Liver (tissue), 9 donors: ENCODE results near the gene CFAP61. TPM values are rescaled to one million over a fixed set of nuclear protein-coding genes. Genes with fewer than 3 reads are reported as not detected.

Experiments used
- DNase-seq: peaks from one replicate; pipeline ENCODE4 v3.0.0-alpha.2; 2017; ENCODE audit warnings: low spot score
- H3K27ac ChIP-seq, 2 donors: one replicate each; pipeline ENCODE4 v1.7.0; 2013; ENCODE audit warnings: inconsistent platforms in 2 of 2, low read length in 2 of 2, control low read depth in 1 of 2, low read depth in 1 of 2, mild to moderate bottlenecking in 1 of 2
- H3K27me3 ChIP-seq, 4 donors: one replicate each; pipeline versions ENCODE4 v1.6.1 to v1.7.0; 2013; ENCODE audit warnings: low read length in 3 of 4, inconsistent platforms in 1 of 4, mild to moderate bottlenecking in 1 of 4, moderate library complexity in 1 of 4; ENCODE audit not compliant: control insufficient read depth in 4 of 4, insufficient read depth in 4 of 4
- H3K36me3 ChIP-seq, 4 donors: one replicate each; pipeline versions ENCODE4 v1.6.1 to v1.7.0; 2013; ENCODE audit warnings: low read length in 3 of 4, mild to moderate bottlenecking in 3 of 4, low read depth in 1 of 4, moderate library complexity in 1 of 4; ENCODE audit not compliant: control insufficient read depth in 4 of 4, insufficient read depth in 3 of 4
- H3K4me1 ChIP-seq, 4 donors: one replicate each; pipeline versions ENCODE4 v1.6.1 to v1.7.0; 2013; ENCODE audit warnings: low read length in 3 of 4, mild to moderate bottlenecking in 3 of 4, moderate library complexity in 1 of 4; ENCODE audit not compliant: control insufficient read depth in 4 of 4, insufficient read depth in 4 of 4
- H3K4me3 ChIP-seq, 3 donors: one replicate each; pipeline versions ENCODE4 v1.6.1 to v1.7.0; 2013; ENCODE audit warnings: low read length in 3 of 3, control low read depth in 1 of 3, low read depth in 1 of 3, mild to moderate bottlenecking in 1 of 3
- H3K9ac ChIP-seq, 2 donors: one replicate each; pipeline ENCODE4 v1.7.0; 2013; ENCODE audit warnings: low read length in 2 of 2, mild to moderate bottlenecking in 2 of 2, moderate library complexity in 2 of 2, control low read depth in 1 of 2, low read depth in 1 of 2
- H3K9me3 ChIP-seq, 4 donors: one replicate each; pipeline versions ENCODE4 v1.6.1 to v1.7.0; 2013; ENCODE audit warnings: low read length in 3 of 4; ENCODE audit not compliant: control insufficient read depth in 4 of 4
- EGR1 ChIP-seq, 2 donors: IDR thresholded peaks; 2 replicates each; pipeline ENCODE4 v1.6.1; 2016 to 2018; ENCODE audit warnings: antibody characterized with exemption in 2 of 2, low read depth in 2 of 2
- FOXA1 ChIP-seq: IDR thresholded peaks from 2 replicates; pipeline ENCODE4 v1.6.1; 2016; ENCODE audit warnings: antibody characterized with exemption
- FOXA2 ChIP-seq: IDR thresholded peaks from 2 replicates; pipeline ENCODE4 v1.6.1; 2016; ENCODE audit warnings: antibody characterized with exemption
- GABPA ChIP-seq, 2 donors: IDR thresholded peaks in 1 of 2; conservative IDR thresholded peaks in 1 of 2; 2 replicates each; pipeline ENCODE4 v1.6.1; 2016; ENCODE audit warnings: antibody characterized with exemption in 2 of 2, mild to moderate bottlenecking in 1 of 2, moderate library complexity in 1 of 2
- HNF4G ChIP-seq: IDR thresholded peaks from 2 replicates; pipeline ENCODE4 v1.6.1; 2016; ENCODE audit warnings: antibody characterized with exemption
- JUND ChIP-seq, 2 donors: IDR thresholded peaks; 2 replicates each; pipeline ENCODE4 v1.6.1; 2016; ENCODE audit warnings: antibody characterized with exemption in 2 of 2
- NR2F2 ChIP-seq: IDR thresholded peaks from 2 replicates; pipeline ENCODE4 v1.6.1; 2016; ENCODE audit warnings: antibody characterized with exemption
- RAD21 ChIP-seq, 2 donors: IDR thresholded peaks; 2 replicates each; pipeline ENCODE4 v1.6.1; 2016; ENCODE audit warnings: antibody characterized with exemption in 2 of 2, mild to moderate bottlenecking in 2 of 2
- RXRA ChIP-seq, 2 donors: IDR thresholded peaks; 2 replicates each; pipeline ENCODE4 v1.6.1; 2017 to 2018; ENCODE audit warnings: antibody characterized with exemption in 2 of 2, mild to moderate bottlenecking in 1 of 2
- SP1 ChIP-seq: IDR thresholded peaks from 2 replicates; pipeline ENCODE4 v1.6.1; 2018; ENCODE audit warnings: antibody characterized with exemption, mild to moderate bottlenecking
- YY1 ChIP-seq: IDR thresholded peaks from 2 replicates; pipeline ENCODE4 v1.6.1; 2016; ENCODE audit warnings: antibody characterized with exemption, mild to moderate bottlenecking
- WGBS: extraction: QIAGEN DNeasy Blood & Tissue Kit; methylation state at CpG from one replicate; pipeline ENCODE4 v1.1.7; 2013; 5-methylcytosine and 5-hydroxymethylcytosine counted together
- polyA plus RNA-seq, 2 donors: library from polyadenylated mRNA; stranded (reverse) in 1 of 2; unstranded in 1 of 2; fragments of 200-250 nt in 1 of 2; fragments of >200 nt in 1 of 2; fragmentation: Nextera tagmentation in 1 of 2; extraction: Ambion mirVana in 1 of 2; gene quantifications; one replicate each; pipeline versions ENCODE4 v1.2.1 to v1.2.3, GENCODE V29; 2013 to 2015
- total RNA-seq, 2 donors: library from RNA; depleted of rRNA; stranded (reverse); fragments of >200 nt; gene quantifications; one replicate each; pipeline ENCODE4 v1.2.3, GENCODE V29; 2014
- TF ChIP-seq, protein P1 (sequence below): IDR thresholded peaks from 2 replicates; pipeline ENCODE4 v1.6.1; 2016; ENCODE audit warnings: antibody characterized with exemption, mild to moderate bottlenecking
- TF ChIP-seq, protein P2 (sequence below): fragments of 150-350 bp; IDR thresholded peaks from 2 replicates; pipeline ENCODE4 v1.5.1; 2017; ENCODE audit warnings: improper control_type of control experiment, low read depth, low read length; ENCODE audit not compliant: missing input control
- TF ChIP-seq, protein P3 (sequence below): IDR thresholded peaks from 2 replicates; pipeline ENCODE4 v1.6.1; 2016; ENCODE audit warnings: antibody characterized with exemption
- TF ChIP-seq, protein P4 (sequence below): IDR thresholded peaks from 2 replicates; pipeline ENCODE4 v1.6.1; 2016; ENCODE audit warnings: antibody characterized with exemption
- TF ChIP-seq, protein P5 (sequence below): IDR thresholded peaks from 2 replicates; pipeline ENCODE4 v1.6.1; 2016; ENCODE audit warnings: antibody characterized with exemption
- donor health status: healthy.
- donor health status: healthy.
- donor health status: healthy.
- donor health status: healthy.
- donor health status: healthy.

Gene CFAP61
- total and polyA plus RNA-seq, 4 donors, result 0.05 TPM; not detected in 3

DNA sequence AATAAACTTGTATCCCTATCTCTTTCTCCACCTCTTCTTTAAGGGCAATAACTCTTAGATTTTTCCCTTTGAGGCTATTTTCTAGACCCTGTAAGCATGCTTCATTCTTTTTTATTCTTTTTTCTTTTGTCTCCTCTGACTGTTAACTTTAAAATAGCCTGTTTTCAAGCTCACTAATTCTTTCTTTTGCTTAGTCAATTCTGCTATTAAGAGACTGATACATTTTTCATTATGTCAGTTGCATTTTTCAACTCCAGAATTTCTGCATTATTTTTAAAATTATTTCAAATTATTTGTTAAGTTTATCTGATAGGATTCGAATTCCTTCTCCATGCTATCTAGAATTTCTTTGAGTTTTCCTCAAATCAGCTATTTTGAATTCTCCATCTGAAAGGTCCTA, 84.0 kb downstream of the CFAP61 start:
- Histone ChIP-seq H3K27me3 (no peaks in the 10 kb centered on the region), H3K9me3 (peaks cover 0 to 3% (median 3%) of the 10 kb centered on the region in 4 donors), H3K27ac (no peak overlapping the region), H3K4me3 (no peak overlapping the region), H3K4me1 (no peaks in the 10 kb centered on the region), H3K36me3 (no peaks in the 10 kb centered on the region), H3K9ac (no peak overlapping the region)
- no peak for TF ChIP-seq NR2F2
- no peak for TF ChIP-seq GABPA (IDR thresholded peaks at IDR 0.05 in 1 of 2, conservative IDR thresholded peaks at IDR 0.05 in 1 of 2)
- no peak for TF ChIP-seq EGR1 (IDR thresholded peaks at IDR 0.05; ENCODE audit: low read depth in 2 of 2)
- TF ChIP-seq, protein P1, sequence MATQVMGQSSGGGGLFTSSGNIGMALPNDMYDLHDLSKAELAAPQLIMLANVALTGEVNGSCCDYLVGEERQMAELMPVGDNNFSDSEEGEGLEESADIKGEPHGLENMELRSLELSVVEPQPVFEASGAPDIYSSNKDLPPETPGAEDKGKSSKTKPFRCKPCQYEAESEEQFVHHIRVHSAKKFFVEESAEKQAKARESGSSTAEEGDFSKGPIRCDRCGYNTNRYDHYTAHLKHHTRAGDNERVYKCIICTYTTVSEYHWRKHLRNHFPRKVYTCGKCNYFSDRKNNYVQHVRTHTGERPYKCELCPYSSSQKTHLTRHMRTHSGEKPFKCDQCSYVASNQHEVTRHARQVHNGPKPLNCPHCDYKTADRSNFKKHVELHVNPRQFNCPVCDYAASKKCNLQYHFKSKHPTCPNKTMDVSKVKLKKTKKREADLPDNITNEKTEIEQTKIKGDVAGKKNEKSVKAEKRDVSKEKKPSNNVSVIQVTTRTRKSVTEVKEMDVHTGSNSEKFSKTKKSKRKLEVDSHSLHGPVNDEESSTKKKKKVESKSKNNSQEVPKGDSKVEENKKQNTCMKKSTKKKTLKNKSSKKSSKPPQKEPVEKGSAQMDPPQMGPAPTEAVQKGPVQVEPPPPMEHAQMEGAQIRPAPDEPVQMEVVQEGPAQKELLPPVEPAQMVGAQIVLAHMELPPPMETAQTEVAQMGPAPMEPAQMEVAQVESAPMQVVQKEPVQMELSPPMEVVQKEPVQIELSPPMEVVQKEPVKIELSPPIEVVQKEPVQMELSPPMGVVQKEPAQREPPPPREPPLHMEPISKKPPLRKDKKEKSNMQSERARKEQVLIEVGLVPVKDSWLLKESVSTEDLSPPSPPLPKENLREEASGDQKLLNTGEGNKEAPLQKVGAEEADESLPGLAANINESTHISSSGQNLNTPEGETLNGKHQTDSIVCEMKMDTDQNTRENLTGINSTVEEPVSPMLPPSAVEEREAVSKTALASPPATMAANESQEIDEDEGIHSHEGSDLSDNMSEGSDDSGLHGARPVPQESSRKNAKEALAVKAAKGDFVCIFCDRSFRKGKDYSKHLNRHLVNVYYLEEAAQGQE, result no peak
- no peak for TF ChIP-seq HNF4G
- TF ChIP-seq, protein P2, sequence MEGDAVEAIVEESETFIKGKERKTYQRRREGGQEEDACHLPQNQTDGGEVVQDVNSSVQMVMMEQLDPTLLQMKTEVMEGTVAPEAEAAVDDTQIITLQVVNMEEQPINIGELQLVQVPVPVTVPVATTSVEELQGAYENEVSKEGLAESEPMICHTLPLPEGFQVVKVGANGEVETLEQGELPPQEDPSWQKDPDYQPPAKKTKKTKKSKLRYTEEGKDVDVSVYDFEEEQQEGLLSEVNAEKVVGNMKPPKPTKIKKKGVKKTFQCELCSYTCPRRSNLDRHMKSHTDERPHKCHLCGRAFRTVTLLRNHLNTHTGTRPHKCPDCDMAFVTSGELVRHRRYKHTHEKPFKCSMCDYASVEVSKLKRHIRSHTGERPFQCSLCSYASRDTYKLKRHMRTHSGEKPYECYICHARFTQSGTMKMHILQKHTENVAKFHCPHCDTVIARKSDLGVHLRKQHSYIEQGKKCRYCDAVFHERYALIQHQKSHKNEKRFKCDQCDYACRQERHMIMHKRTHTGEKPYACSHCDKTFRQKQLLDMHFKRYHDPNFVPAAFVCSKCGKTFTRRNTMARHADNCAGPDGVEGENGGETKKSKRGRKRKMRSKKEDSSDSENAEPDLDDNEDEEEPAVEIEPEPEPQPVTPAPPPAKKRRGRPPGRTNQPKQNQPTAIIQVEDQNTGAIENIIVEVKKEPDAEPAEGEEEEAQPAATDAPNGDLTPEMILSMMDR, result no peak
- TF ChIP-seq, protein P3, sequence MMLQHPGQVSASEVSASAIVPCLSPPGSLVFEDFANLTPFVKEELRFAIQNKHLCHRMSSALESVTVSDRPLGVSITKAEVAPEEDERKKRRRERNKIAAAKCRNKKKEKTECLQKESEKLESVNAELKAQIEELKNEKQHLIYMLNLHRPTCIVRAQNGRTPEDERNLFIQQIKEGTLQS, result no peak
- no peak for TF ChIP-seq RXRA (IDR thresholded peaks at IDR 0.05)
- no peak for TF ChIP-seq RAD21 (IDR thresholded peaks at IDR 0.05)
- TF ChIP-seq FOXA2, result no peak
- no peak for TF ChIP-seq YY1
- TF ChIP-seq, protein P4, sequence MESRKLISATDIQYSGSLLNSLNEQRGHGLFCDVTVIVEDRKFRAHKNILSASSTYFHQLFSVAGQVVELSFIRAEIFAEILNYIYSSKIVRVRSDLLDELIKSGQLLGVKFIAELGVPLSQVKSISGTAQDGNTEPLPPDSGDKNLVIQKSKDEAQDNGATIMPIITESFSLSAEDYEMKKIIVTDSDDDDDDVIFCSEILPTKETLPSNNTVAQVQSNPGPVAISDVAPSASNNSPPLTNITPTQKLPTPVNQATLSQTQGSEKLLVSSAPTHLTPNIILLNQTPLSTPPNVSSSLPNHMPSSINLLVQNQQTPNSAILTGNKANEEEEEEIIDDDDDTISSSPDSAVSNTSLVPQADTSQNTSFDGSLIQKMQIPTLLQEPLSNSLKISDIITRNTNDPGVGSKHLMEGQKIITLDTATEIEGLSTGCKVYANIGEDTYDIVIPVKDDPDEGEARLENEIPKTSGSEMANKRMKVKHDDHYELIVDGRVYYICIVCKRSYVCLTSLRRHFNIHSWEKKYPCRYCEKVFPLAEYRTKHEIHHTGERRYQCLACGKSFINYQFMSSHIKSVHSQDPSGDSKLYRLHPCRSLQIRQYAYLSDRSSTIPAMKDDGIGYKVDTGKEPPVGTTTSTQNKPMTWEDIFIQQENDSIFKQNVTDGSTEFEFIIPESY, result no peak
- no peak for TF ChIP-seq SP1
- TF ChIP-seq FOXA1, result no peak
- TF ChIP-seq, protein P5, sequence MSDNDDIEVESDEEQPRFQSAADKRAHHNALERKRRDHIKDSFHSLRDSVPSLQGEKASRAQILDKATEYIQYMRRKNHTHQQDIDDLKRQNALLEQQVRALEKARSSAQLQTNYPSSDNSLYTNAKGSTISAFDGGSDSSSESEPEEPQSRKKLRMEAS, result no peak
- 62% methylated on average over 1 of the region's 1 CpG for WGBS
- no peak for DNase-seq

DNA sequence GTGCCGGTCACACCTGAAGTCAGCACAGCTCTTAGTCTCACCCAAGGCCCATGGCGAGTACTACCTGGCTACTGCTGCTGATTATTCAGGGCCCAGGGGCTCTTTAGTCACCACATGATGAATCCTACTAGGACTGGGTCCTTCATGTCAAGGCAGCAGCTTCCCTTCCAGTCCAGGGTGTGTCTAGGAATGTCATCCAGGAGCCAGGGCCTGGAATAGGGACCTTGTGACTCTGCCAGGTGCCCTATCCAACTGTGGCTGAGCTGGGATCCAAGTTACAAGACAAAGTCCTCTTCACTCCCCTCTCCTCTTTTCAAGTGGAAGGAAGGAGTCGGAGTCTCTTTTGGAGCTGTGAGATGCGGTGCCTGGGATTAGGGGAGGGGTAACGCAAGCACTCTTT, 85.5 kb downstream of the CFAP61 start:
- Histone ChIP-seq H3K4me1 (no peaks in the 10 kb centered on the region), H3K9me3 (peaks cover 0 to 3% (median 3%) of the 10 kb centered on the region in 4 donors), H3K27ac (no peak overlapping the region), H3K4me3 (no peak overlapping the region), H3K27me3 (no peaks in the 10 kb centered on the region), H3K36me3 (no peaks in the 10 kb centered on the region), H3K9ac (no peak overlapping the region)
- no peak for TF ChIP-seq FOXA1
- TF ChIP-seq JUND (IDR thresholded peaks at IDR 0.05), result no peak
- no peak for TF ChIP-seq NR2F2
- WGBS, result over 99% methylated on average over 5 of the region's 5 CpGs
- no peak for DNase-seq
